ENCODE data around the gene AMMECR1. TPM values are rescaled to one million over a fixed set of nuclear protein-coding genes. Genes with fewer than 3 reads are reported as not detected.

The AMMECR1 gene
- total and polyA plus RNA-seq, 2 experiments from 2014 or later, result 16.9 to 32.5 TPM

DNA sequence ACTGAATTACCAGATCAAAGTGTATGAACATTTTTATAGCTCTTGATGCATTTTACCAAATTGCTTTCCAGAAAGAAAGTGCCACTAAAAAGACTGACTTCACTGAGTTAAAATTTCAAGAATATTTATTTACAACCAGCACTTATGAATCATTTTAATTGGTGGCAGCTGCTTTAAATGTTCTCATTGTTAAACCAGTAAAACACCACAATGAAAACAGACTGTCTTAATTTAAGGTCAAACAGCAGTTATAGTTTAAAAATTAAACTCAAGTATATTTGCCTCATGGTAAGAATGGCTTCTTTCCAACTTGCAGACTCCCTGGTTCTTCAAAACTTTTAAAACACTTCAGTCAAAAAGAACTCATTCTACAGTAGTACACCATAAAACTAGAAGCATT, 36.9 kb downstream of the AMMECR1 start (continued):
- no peak for TF ChIP-seq CTCF (conservative IDR thresholded peaks at IDR 0.05; ENCODE audit: low read depth in 2 of 2)
- TF ChIP-seq POLR2AphosphoS5 (IDR thresholded peaks at IDR 0.05; ENCODE audit: low read depth), result no peak
- no peak for TF ChIP-seq JUNB (IDR thresholded peaks at IDR 0.05; ENCODE audit: unreplicated experiment)
- TF ChIP-seq ZNF331 (CRISPR knock-in tag; IDR thresholded peaks at IDR 0.05; ENCODE audit: low read depth), result no peak
- TF ChIP-seq, protein P1, sequence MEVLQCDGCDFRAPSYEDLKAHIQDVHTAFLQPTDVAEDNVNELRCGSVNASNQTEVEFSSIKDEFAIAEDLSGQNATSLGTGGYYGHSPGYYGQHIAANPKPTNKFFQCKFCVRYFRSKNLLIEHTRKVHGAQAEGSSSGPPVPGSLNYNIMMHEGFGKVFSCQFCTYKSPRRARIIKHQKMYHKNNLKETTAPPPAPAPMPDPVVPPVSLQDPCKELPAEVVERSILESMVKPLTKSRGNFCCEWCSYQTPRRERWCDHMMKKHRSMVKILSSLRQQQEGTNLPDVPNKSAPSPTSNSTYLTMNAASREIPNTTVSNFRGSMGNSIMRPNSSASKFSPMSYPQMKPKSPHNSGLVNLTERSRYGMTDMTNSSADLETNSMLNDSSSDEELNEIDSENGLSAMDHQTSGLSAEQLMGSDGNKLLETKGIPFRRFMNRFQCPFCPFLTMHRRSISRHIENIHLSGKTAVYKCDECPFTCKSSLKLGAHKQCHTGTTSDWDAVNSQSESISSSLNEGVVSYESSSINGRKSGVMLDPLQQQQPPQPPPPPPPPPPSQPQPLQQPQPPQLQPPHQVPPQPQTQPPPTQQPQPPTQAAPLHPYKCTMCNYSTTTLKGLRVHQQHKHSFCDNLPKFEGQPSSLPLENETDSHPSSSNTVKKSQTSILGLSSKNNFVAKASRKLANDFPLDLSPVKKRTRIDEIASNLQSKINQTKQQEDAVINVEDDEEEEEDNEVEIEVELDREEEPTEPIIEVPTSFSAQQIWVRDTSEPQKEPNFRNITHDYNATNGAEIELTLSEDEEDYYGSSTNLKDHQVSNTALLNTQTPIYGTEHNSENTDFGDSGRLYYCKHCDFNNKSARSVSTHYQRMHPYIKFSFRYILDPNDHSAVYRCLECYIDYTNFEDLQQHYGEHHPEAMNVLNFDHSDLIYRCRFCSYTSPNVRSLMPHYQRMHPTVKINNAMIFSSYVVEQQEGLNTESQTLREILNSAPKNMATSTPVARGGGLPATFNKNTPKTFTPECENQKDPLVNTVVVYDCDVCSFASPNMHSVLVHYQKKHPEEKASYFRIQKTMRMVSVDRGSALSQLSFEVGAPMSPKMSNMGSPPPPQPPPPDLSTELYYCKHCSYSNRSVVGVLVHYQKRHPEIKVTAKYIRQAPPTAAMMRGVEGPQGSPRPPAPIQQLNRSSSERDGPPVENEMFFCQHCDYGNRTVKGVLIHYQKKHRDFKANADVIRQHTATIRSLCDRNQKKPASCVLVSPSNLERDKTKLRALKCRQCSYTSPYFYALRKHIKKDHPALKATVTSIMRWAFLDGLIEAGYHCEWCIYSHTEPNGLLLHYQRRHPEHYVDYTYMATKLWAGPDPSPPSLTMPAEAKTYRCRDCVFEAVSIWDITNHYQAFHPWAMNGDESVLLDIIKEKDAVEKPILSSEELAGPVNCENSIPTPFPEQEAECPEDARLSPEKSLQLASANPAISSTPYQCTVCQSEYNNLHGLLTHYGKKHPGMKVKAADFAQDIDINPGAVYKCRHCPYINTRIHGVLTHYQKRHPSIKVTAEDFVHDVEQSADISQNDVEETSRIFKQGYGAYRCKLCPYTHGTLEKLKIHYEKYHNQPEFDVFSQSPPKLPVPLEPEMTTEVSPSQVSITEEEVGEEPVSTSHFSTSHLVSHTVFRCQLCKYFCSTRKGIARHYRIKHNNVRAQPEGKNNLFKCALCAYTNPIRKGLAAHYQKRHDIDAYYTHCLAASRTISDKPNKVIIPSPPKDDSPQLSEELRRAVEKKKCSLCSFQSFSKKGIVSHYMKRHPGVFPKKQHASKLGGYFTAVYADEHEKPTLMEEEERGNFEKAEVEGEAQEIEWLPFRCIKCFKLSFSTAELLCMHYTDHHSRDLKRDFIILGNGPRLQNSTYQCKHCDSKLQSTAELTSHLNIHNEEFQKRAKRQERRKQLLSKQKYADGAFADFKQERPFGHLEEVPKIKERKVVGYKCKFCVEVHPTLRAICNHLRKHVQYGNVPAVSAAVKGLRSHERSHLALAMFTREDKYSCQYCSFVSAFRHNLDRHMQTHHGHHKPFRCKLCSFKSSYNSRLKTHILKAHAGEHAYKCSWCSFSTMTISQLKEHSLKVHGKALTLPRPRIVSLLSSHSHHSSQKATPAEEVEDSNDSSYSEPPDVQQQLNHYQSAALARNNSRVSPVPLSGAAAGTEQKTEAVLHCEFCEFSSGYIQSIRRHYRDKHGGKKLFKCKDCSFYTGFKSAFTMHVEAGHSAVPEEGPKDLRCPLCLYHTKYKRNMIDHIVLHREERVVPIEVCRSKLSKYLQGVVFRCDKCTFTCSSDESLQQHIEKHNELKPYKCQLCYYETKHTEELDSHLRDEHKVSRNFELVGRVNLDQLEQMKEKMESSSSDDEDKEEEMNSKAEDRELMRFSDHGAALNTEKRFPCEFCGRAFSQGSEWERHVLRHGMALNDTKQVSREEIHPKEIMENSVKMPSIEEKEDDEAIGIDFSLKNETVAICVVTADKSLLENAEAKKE (CRISPR knock-in tag; IDR thresholded peaks at IDR 0.05), result no peak
- TF ChIP-seq CREB1 (CRISPR knock-in tag; IDR thresholded peaks at IDR 0.05; ENCODE audit: low read depth), result no peak
- no peak for TF ChIP-seq EZH2 (IDR thresholded peaks at IDR 0.05; ENCODE audit: low read depth, unreplicated experiment)
- no peak for TF ChIP-seq NANOG (IDR thresholded peaks at IDR 0.05; ENCODE audit: borderline replicate concordance)

- no peak overlapping the region for H3K4me2 ChIP-seq
- Mint-ChIP-seq H3K27me3 (ENCODE audit: insufficient read depth, low read depth, poor library complexity) (no peaks in the 10 kb centered on the region), H3K27ac (no peak overlapping the region), H3K36me3 (ENCODE audit: low read depth) (peaks cover 2% of the 10 kb centered on the region; the same call in 1 of the 3 replicates), H3K4me3 (no peak overlapping the region), H3K9me3 (no peaks in the 10 kb centered on the region), H3K4me1 (peaks cover 12% of the 10 kb centered on the region)
- peaks cover 11% of the 10 kb centered on the region; the same call in 1 of the 2 replicates for H3K4me1 ChIP-seq (ENCODE audit: insufficient read depth)
- ATAC-seq (no peak), DNase-seq (ENCODE audit: low spot score) (no peak)
- H3K36me3 ChIP-seq (ENCODE audit: insufficient read depth), result no peaks in the 10 kb centered on the region
- no peak overlapping the region for H3K4me3 ChIP-seq
- no peaks in the 10 kb centered on the region for H4K20me1 ChIP-seq (replicated peaks; ENCODE audit: insufficient read depth)
- H3F3A ChIP-seq (replicated peaks; ENCODE audit: low read depth), result no peaks in the 10 kb centered on the region
- no peaks in the 10 kb centered on the region for H3K27me3 ChIP-seq (ENCODE audit: insufficient read depth)
- H3K9me2 ChIP-seq (ENCODE audit: insufficient read depth), result no peaks in the 10 kb centered on the region
- no peak overlapping the region for H2AFZ ChIP-seq
- H3K79me2 ChIP-seq (replicated peaks; ENCODE audit: insufficient read depth), result peaks cover 49% of the 10 kb centered on the region
- H3K27ac ChIP-seq (ENCODE audit: low read depth), result no peak overlapping the region
- TF ChIP-seq, protein P2, sequence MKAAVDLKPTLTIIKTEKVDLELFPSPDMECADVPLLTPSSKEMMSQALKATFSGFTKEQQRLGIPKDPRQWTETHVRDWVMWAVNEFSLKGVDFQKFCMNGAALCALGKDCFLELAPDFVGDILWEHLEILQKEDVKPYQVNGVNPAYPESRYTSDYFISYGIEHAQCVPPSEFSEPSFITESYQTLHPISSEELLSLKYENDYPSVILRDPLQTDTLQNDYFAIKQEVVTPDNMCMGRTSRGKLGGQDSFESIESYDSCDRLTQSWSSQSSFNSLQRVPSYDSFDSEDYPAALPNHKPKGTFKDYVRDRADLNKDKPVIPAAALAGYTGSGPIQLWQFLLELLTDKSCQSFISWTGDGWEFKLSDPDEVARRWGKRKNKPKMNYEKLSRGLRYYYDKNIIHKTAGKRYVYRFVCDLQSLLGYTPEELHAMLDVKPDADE (IDR thresholded peaks at IDR 0.05), result no peak
Measured at GRCh38 chrX:110277609-110278008, 40.3 kb downstream of the AMMECR1 start.

Data from GM23338 (cell line).